Liver (tissue), 9 donors: ENCODE data around the gene ANKRD33B. TPM values are rescaled to one million over a fixed set of nuclear protein-coding genes. Genes with fewer than 3 reads are reported as not detected.

ENCODE experiments used
- DNase-seq: peaks from one replicate; pipeline ENCODE4 v3.0.0-alpha.2; 2017; ENCODE audit warnings: low spot score
- H3K27ac ChIP-seq, 2 donors: one replicate each; pipeline ENCODE4 v1.7.0; 2013; ENCODE audit warnings: inconsistent platforms in 2 of 2, low read length in 2 of 2, control low read depth in 1 of 2, low read depth in 1 of 2, mild to moderate bottlenecking in 1 of 2
- H3K27me3 ChIP-seq, 4 donors: one replicate each; pipeline versions ENCODE4 v1.6.1 to v1.7.0; 2013; ENCODE audit warnings: low read length in 3 of 4, inconsistent platforms in 1 of 4, mild to moderate bottlenecking in 1 of 4, moderate library complexity in 1 of 4; ENCODE audit not compliant: control insufficient read depth in 4 of 4, insufficient read depth in 4 of 4
- H3K36me3 ChIP-seq, 4 donors: one replicate each; pipeline versions ENCODE4 v1.6.1 to v1.7.0; 2013; ENCODE audit warnings: low read length in 3 of 4, mild to moderate bottlenecking in 3 of 4, low read depth in 1 of 4, moderate library complexity in 1 of 4; ENCODE audit not compliant: control insufficient read depth in 4 of 4, insufficient read depth in 3 of 4
- H3K4me1 ChIP-seq, 4 donors: one replicate each; pipeline versions ENCODE4 v1.6.1 to v1.7.0; 2013; ENCODE audit warnings: low read length in 3 of 4, mild to moderate bottlenecking in 3 of 4, moderate library complexity in 1 of 4; ENCODE audit not compliant: control insufficient read depth in 4 of 4, insufficient read depth in 4 of 4
- H3K4me3 ChIP-seq, 3 donors: one replicate each; pipeline versions ENCODE4 v1.6.1 to v1.7.0; 2013; ENCODE audit warnings: low read length in 3 of 3, control low read depth in 1 of 3, low read depth in 1 of 3, mild to moderate bottlenecking in 1 of 3
- H3K9ac ChIP-seq, 2 donors: one replicate each; pipeline ENCODE4 v1.7.0; 2013; ENCODE audit warnings: low read length in 2 of 2, mild to moderate bottlenecking in 2 of 2, moderate library complexity in 2 of 2, control low read depth in 1 of 2, low read depth in 1 of 2
- H3K9me3 ChIP-seq, 4 donors: one replicate each; pipeline versions ENCODE4 v1.6.1 to v1.7.0; 2013; ENCODE audit warnings: low read length in 3 of 4; ENCODE audit not compliant: control insufficient read depth in 4 of 4
- EGR1 ChIP-seq, 2 donors: IDR thresholded peaks; 2 replicates each; pipeline ENCODE4 v1.6.1; 2016 to 2018; ENCODE audit warnings: antibody characterized with exemption in 2 of 2, low read depth in 2 of 2
- FOXA1 ChIP-seq: IDR thresholded peaks from 2 replicates; pipeline ENCODE4 v1.6.1; 2016; ENCODE audit warnings: antibody characterized with exemption
- FOXA2 ChIP-seq: IDR thresholded peaks from 2 replicates; pipeline ENCODE4 v1.6.1; 2016; ENCODE audit warnings: antibody characterized with exemption
- GABPA ChIP-seq, 2 donors: IDR thresholded peaks in 1 of 2; conservative IDR thresholded peaks in 1 of 2; 2 replicates each; pipeline ENCODE4 v1.6.1; 2016; ENCODE audit warnings: antibody characterized with exemption in 2 of 2, mild to moderate bottlenecking in 1 of 2, moderate library complexity in 1 of 2
- HNF4A ChIP-seq, 2 donors: conservative IDR thresholded peaks; 2 replicates each; pipeline ENCODE4 v1.6.1; 2016; ENCODE audit warnings: antibody characterized with exemption in 2 of 2, mild to moderate bottlenecking in 2 of 2
- HNF4G ChIP-seq: IDR thresholded peaks from 2 replicates; pipeline ENCODE4 v1.6.1; 2016; ENCODE audit warnings: antibody characterized with exemption
- JUND ChIP-seq, 2 donors: IDR thresholded peaks; 2 replicates each; pipeline ENCODE4 v1.6.1; 2016; ENCODE audit warnings: antibody characterized with exemption in 2 of 2
- NR2F2 ChIP-seq: IDR thresholded peaks from 2 replicates; pipeline ENCODE4 v1.6.1; 2016; ENCODE audit warnings: antibody characterized with exemption
- RAD21 ChIP-seq, 2 donors: IDR thresholded peaks; 2 replicates each; pipeline ENCODE4 v1.6.1; 2016; ENCODE audit warnings: antibody characterized with exemption in 2 of 2, mild to moderate bottlenecking in 2 of 2
- RXRA ChIP-seq, 2 donors: IDR thresholded peaks; 2 replicates each; pipeline ENCODE4 v1.6.1; 2017 to 2018; ENCODE audit warnings: antibody characterized with exemption in 2 of 2, mild to moderate bottlenecking in 1 of 2
- SP1 ChIP-seq: IDR thresholded peaks from 2 replicates; pipeline ENCODE4 v1.6.1; 2018; ENCODE audit warnings: antibody characterized with exemption, mild to moderate bottlenecking
- TAF1 ChIP-seq: conservative IDR thresholded peaks from 2 replicates; pipeline ENCODE4 v1.6.1; 2016; ENCODE audit warnings: antibody characterized with exemption, mild to moderate bottlenecking
- YY1 ChIP-seq: IDR thresholded peaks from 2 replicates; pipeline ENCODE4 v1.6.1; 2016; ENCODE audit warnings: antibody characterized with exemption, mild to moderate bottlenecking
- WGBS: extraction: QIAGEN DNeasy Blood & Tissue Kit; methylation state at CpG from one replicate; pipeline ENCODE4 v1.1.7; 2013; 5-methylcytosine and 5-hydroxymethylcytosine counted together
- polyA plus RNA-seq, 2 donors: library from polyadenylated mRNA; stranded (reverse) in 1 of 2; unstranded in 1 of 2; fragments of 200-250 nt in 1 of 2; fragments of >200 nt in 1 of 2; fragmentation: Nextera tagmentation in 1 of 2; extraction: Ambion mirVana in 1 of 2; gene quantifications; one replicate each; pipeline versions ENCODE4 v1.2.1 to v1.2.3, GENCODE V29; 2013 to 2015
- total RNA-seq, 2 donors: library from RNA; depleted of rRNA; stranded (reverse); fragments of >200 nt; gene quantifications; one replicate each; pipeline ENCODE4 v1.2.3, GENCODE V29; 2014
- TF ChIP-seq, protein P1 (sequence below): IDR thresholded peaks from 2 replicates; pipeline ENCODE4 v1.6.1; 2016; ENCODE audit warnings: antibody characterized with exemption
- TF ChIP-seq, protein P2 (sequence below): fragments of 150-350 bp; IDR thresholded peaks from 2 replicates; pipeline ENCODE4 v1.5.1; 2017; ENCODE audit warnings: improper control_type of control experiment, low read depth, low read length; ENCODE audit not compliant: missing input control
- TF ChIP-seq, protein P3 (sequence below): IDR thresholded peaks from 2 replicates; pipeline ENCODE4 v1.6.1; 2016; ENCODE audit warnings: antibody characterized with exemption, mild to moderate bottlenecking
- TF ChIP-seq, protein P4 (sequence below): IDR thresholded peaks from 2 replicates; pipeline ENCODE4 v1.6.1; 2016; ENCODE audit warnings: antibody characterized with exemption
- TF ChIP-seq, protein P5 (sequence below): IDR thresholded peaks from 2 replicates; pipeline ENCODE4 v1.6.1; 2016; ENCODE audit warnings: antibody characterized with exemption
- donor health status: healthy.
- donor health status: healthy.
- donor health status: healthy.
- donor health status: healthy.
- donor health status: healthy.

Gene ANKRD33B
- total and polyA plus RNA-seq, 4 donors = 0.09 to 1.9 (median 0.25) TPM; not detected in 1

DNA sequence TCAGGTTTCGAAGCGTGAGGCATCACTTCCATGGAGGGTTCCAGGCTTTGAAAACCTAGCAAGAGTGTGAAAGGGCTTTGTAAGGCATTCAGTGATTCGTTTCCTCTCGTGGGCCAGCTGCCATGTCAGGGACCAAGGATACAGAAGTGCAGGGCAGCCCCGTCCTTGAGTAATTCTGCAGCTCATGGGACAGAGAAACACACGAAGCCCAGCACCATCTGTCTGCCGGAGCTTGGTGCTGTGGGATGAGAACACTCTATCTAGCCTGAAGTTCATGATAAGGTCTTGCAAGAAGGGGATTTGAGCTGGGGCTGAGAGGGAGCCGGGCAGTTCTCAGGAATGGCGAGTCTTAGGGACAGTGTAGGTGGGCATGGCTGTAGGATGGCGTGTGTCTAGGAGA lies 55.8 kb downstream of the ANKRD33B start (continued):
- TF ChIP-seq, protein P1, sequence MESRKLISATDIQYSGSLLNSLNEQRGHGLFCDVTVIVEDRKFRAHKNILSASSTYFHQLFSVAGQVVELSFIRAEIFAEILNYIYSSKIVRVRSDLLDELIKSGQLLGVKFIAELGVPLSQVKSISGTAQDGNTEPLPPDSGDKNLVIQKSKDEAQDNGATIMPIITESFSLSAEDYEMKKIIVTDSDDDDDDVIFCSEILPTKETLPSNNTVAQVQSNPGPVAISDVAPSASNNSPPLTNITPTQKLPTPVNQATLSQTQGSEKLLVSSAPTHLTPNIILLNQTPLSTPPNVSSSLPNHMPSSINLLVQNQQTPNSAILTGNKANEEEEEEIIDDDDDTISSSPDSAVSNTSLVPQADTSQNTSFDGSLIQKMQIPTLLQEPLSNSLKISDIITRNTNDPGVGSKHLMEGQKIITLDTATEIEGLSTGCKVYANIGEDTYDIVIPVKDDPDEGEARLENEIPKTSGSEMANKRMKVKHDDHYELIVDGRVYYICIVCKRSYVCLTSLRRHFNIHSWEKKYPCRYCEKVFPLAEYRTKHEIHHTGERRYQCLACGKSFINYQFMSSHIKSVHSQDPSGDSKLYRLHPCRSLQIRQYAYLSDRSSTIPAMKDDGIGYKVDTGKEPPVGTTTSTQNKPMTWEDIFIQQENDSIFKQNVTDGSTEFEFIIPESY = no peak
- TF ChIP-seq, protein P2, sequence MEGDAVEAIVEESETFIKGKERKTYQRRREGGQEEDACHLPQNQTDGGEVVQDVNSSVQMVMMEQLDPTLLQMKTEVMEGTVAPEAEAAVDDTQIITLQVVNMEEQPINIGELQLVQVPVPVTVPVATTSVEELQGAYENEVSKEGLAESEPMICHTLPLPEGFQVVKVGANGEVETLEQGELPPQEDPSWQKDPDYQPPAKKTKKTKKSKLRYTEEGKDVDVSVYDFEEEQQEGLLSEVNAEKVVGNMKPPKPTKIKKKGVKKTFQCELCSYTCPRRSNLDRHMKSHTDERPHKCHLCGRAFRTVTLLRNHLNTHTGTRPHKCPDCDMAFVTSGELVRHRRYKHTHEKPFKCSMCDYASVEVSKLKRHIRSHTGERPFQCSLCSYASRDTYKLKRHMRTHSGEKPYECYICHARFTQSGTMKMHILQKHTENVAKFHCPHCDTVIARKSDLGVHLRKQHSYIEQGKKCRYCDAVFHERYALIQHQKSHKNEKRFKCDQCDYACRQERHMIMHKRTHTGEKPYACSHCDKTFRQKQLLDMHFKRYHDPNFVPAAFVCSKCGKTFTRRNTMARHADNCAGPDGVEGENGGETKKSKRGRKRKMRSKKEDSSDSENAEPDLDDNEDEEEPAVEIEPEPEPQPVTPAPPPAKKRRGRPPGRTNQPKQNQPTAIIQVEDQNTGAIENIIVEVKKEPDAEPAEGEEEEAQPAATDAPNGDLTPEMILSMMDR = no peak
- TF ChIP-seq HNF4A (conservative IDR thresholded peaks at IDR 0.05) (no peak), NR2F2 (no peak), JUND (IDR thresholded peaks at IDR 0.05) (no peak), GABPA (IDR thresholded peaks at IDR 0.05 in 1 of 2, conservative IDR thresholded peaks at IDR 0.05 in 1 of 2) (no peak), FOXA2 (no peak)

DNA sequence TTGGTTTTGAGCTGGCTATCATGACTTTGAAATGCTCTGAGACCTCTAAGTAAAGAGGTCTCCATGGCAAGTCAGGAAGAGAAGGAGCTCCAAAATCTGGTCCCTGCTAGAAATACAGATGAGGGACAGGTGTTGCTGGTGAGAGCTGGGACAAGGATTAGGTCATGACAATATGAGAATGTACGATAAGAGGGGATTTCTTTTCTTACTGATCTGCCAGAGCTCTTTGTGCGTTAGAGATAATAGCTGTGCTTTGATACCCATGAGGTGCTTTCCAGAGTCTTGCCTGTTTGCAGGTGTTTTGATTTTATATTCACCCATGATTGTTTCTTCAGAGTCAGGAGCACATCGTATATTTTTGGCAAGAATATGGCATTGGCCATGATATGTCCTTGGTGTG lies 56.5 kb downstream of the ANKRD33B start:
- Histone ChIP-seq H3K4me1 (no peaks in the 10 kb centered on the region), H3K36me3 (no peaks in the 10 kb centered on the region), H3K27me3 (no peaks in the 10 kb centered on the region), H3K9me3 (no peaks in the 10 kb centered on the region), H3K9ac (no peak overlapping the region), H3K27ac (no peak overlapping the region), H3K4me3 (no peak overlapping the region)
- no peak for DNase-seq
- TF ChIP-seq GABPA (IDR thresholded peaks at IDR 0.05 in 1 of 2, conservative IDR thresholded peaks at IDR 0.05 in 1 of 2) = no peak
- 74% methylated on average over 3 of the region's 3 CpGs for WGBS

DNA sequence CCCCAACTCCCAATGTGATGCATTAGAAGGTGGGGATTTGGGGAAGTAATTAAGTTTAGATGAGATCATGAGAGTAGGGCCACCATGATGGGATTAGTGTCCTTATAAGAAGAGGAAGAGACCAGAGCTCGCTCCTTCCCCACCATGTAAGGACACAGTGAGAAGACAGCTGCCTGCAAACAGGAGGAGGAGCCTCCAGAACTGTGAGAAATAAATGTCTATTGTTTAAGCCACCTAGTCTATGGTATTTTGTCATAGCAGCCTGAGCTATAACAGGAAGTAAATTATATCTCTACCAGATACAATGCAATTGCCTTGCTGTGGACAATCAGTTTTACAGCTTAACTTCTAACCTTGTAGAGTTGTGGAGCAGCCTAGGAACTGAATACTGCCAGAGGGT lies 58.0 kb downstream of the ANKRD33B start:
- H3K9me3 ChIP-seq = no peaks in the 10 kb centered on the region
- H3K4me1 ChIP-seq = no peaks in the 10 kb centered on the region
- WGBS = 74% methylated on average over 1 of the region's 1 CpG
- no peak overlapping the region for H3K9ac ChIP-seq
- H3K36me3 ChIP-seq = no peaks in the 10 kb centered on the region
- no peaks in the 10 kb centered on the region for H3K27me3 ChIP-seq
- H3K27ac ChIP-seq = no peak overlapping the region
- no peak overlapping the region for H3K4me3 ChIP-seq
- no peak for DNase-seq
- TF ChIP-seq SP1 (no peak), RXRA (IDR thresholded peaks at IDR 0.05) (no peak), HNF4G (no peak), EGR1 (IDR thresholded peaks at IDR 0.05; ENCODE audit: low read depth in 2 of 2) (no peak), FOXA2 (no peak), FOXA1 (no peak), JUND (IDR thresholded peaks at IDR 0.05) (no peak), YY1 (no peak), RAD21 (IDR thresholded peaks at IDR 0.05) (no peak), TAF1 (no peak), GABPA (IDR thresholded peaks at IDR 0.05 in 1 of 2, conservative IDR thresholded peaks at IDR 0.05 in 1 of 2) (no peak), NR2F2 (no peak), HNF4A (conservative IDR thresholded peaks at IDR 0.05) (no peak)
- TF ChIP-seq, protein P1 = no peak
- TF ChIP-seq, protein P2 = no peak
- TF ChIP-seq, protein P3, sequence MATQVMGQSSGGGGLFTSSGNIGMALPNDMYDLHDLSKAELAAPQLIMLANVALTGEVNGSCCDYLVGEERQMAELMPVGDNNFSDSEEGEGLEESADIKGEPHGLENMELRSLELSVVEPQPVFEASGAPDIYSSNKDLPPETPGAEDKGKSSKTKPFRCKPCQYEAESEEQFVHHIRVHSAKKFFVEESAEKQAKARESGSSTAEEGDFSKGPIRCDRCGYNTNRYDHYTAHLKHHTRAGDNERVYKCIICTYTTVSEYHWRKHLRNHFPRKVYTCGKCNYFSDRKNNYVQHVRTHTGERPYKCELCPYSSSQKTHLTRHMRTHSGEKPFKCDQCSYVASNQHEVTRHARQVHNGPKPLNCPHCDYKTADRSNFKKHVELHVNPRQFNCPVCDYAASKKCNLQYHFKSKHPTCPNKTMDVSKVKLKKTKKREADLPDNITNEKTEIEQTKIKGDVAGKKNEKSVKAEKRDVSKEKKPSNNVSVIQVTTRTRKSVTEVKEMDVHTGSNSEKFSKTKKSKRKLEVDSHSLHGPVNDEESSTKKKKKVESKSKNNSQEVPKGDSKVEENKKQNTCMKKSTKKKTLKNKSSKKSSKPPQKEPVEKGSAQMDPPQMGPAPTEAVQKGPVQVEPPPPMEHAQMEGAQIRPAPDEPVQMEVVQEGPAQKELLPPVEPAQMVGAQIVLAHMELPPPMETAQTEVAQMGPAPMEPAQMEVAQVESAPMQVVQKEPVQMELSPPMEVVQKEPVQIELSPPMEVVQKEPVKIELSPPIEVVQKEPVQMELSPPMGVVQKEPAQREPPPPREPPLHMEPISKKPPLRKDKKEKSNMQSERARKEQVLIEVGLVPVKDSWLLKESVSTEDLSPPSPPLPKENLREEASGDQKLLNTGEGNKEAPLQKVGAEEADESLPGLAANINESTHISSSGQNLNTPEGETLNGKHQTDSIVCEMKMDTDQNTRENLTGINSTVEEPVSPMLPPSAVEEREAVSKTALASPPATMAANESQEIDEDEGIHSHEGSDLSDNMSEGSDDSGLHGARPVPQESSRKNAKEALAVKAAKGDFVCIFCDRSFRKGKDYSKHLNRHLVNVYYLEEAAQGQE = no peak
- TF ChIP-seq, protein P4, sequence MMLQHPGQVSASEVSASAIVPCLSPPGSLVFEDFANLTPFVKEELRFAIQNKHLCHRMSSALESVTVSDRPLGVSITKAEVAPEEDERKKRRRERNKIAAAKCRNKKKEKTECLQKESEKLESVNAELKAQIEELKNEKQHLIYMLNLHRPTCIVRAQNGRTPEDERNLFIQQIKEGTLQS = no peak
- TF ChIP-seq, protein P5, sequence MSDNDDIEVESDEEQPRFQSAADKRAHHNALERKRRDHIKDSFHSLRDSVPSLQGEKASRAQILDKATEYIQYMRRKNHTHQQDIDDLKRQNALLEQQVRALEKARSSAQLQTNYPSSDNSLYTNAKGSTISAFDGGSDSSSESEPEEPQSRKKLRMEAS = no peak
